ENCODE measurements around the gene WNT1. TPM values are rescaled to one million over a fixed set of nuclear protein-coding genes. Genes with fewer than 3 reads are reported as not detected.

WNT1 gene
- not detected for total RNA-seq

GRCh38 chr12:48978291-48978740, at the start of gene WNT1:
Gene WNT1, plus strand, starts transcription at chr12:48978322. Its CDS starts 329 bp downstream, at chr12:48978651.
- Histone ChIP-seq H3K27me3 (peaks cover 77% of the 10 kb centered on the region), H3K9me3 (no peaks in the 10 kb centered on the region), H3K27ac (no peak within 1 kb of the TSS), H3K4me3 (peak within 1 kb of the TSS; percentile 50), H3K36me3 (no peaks in the 10 kb centered on the region), H3K4me1 (peaks cover 47% of the 10 kb centered on the region)
- WGBS = 3% methylated on average over 12 of the region's 45 CpGs
- DNase-seq (ENCODE audit: low spot score in 2 of 2) = no peak
- no peak for TF ChIP-seq POLR2A (IDR thresholded peaks at IDR 0.05)
- TF ChIP-seq POLR2AphosphoS5 (IDR thresholded peaks at IDR 0.05) = no peak
- TF ChIP-seq EP300 (IDR thresholded peaks at IDR 0.05) = no peak
- peak in 1 of 2 donors; percentile 3 for TF ChIP-seq CTCF (IDR thresholded peaks at IDR 0.05)

GRCh38 chr12:48929551-48929950, 48.6 kb upstream of the WNT1 start:
- no peaks in the 10 kb centered on the region for H3K27me3 ChIP-seq
- H3K36me3 ChIP-seq = peaks cover 55% of the 10 kb centered on the region
- no peak for DNase-seq (ENCODE audit: low spot score in 2 of 2)
- H3K4me1 ChIP-seq = peaks cover 7% of the 10 kb centered on the region
- H3K4me3 ChIP-seq = no peak overlapping the region
- WGBS = 93% methylated on average over 1 of the region's 1 CpG
- no peaks in the 10 kb centered on the region for H3K9me3 ChIP-seq
- TF ChIP-seq POLR2AphosphoS5 (IDR thresholded peaks at IDR 0.05) = no peak
- TF ChIP-seq CTCF (IDR thresholded peaks at IDR 0.05) = no peak
- no peak for TF ChIP-seq POLR2A (IDR thresholded peaks at IDR 0.05)
- H3K27ac ChIP-seq = no peak overlapping the region

GRCh38 chr12:48930475-48930874, 47.6 kb upstream of the WNT1 start:
- no peak for TF ChIP-seq EP300 (IDR thresholded peaks at IDR 0.05)
- TF ChIP-seq POLR2AphosphoS5 (IDR thresholded peaks at IDR 0.05) = no peak
- no peak for TF ChIP-seq POLR2A (IDR thresholded peaks at IDR 0.05)
- TF ChIP-seq CTCF (IDR thresholded peaks at IDR 0.05) = no peak
- H3K27me3 ChIP-seq = no peaks in the 10 kb centered on the region
- no peak overlapping the region for H3K4me3 ChIP-seq
- peaks cover 60% of the 10 kb centered on the region for H3K36me3 ChIP-seq
- peaks cover 4% of the 10 kb centered on the region for H3K4me1 ChIP-seq
- WGBS = 87% methylated on average over 4 of the region's 4 CpGs
- H3K9me3 ChIP-seq = no peaks in the 10 kb centered on the region
- H3K27ac ChIP-seq = no peak overlapping the region
- no peak for DNase-seq (ENCODE audit: low spot score in 2 of 2)

- no peaks in the 10 kb centered on the region for H3K9me3 ChIP-seq
- 54% methylated on average over 2 of the region's 2 CpGs for WGBS
- DNase-seq (ENCODE audit: low spot score in 2 of 2) = no peak
- H3K4me3 ChIP-seq = no peak overlapping the region
- TF ChIP-seq POLR2A (IDR thresholded peaks at IDR 0.05) (no peak), POLR2AphosphoS5 (IDR thresholded peaks at IDR 0.05) (no peak), EP300 (IDR thresholded peaks at IDR 0.05) (no peak), CTCF (IDR thresholded peaks at IDR 0.05) (no peak)
- H3K4me1 ChIP-seq = no peaks in the 10 kb centered on the region
- peaks cover 72% of the 10 kb centered on the region for H3K36me3 ChIP-seq
- no peak overlapping the region for H3K27ac ChIP-seq
- H3K27me3 ChIP-seq = no peaks in the 10 kb centered on the region
These were observed 45.2 kb upstream of the WNT1 start for GRCh38 chr12:48932878-48933277.

GRCh38 chr12:48933664-48934311, 44.3 kb upstream of the WNT1 start:
- Histone ChIP-seq H3K9me3 (no peaks in the 10 kb centered on the region), H3K4me1 (no peaks in the 10 kb centered on the region), H3K4me3 (no peak overlapping the region), H3K27me3 (no peaks in the 10 kb centered on the region), H3K27ac (no peak overlapping the region), H3K36me3 (peaks cover 78% of the 10 kb centered on the region)
- no peak for DNase-seq (ENCODE audit: low spot score in 2 of 2)
- TF ChIP-seq EP300 (IDR thresholded peaks at IDR 0.05) (no peak), CTCF (IDR thresholded peaks at IDR 0.05) (no peak), POLR2A (IDR thresholded peaks at IDR 0.05) (no peak), POLR2AphosphoS5 (IDR thresholded peaks at IDR 0.05) (no peak)
- 85% methylated on average over 9 of the region's 9 CpGs for WGBS
